Activated B cell treated with CpG ODN at 0.5 μM for 24 hours (primary cell): ENCODE measurements around the gene EIF6. TPM values are rescaled to one million over a fixed set of nuclear protein-coding genes. Genes with fewer than 3 reads are reported as not detected.

Experiments used
- ATAC-seq: fragments of 200-7000 bp; cut with Tn5 transposase; one replicate; pipeline ENCODE4 v1.10.0; 2021; ENCODE audit warnings: low read depth, mild to moderate bottlenecking, moderate library complexity
- CTCF ChIA-PET: fragments of 350-600 bp; sonication (Branson Sonifier 250); formaldehyde crosslinking; loops from one replicate; lab custom pipeline; 2021; ENCODE audit warnings: antibody characterized with exemption; lab: Charles Lee
- POLR2A ChIA-PET: fragments of 350-600 bp; sonication (Branson Sonifier 250); formaldehyde crosslinking; loops from one replicate; lab custom pipeline; 2021; ENCODE audit warnings: antibody characterized with exemption; lab: Charles Lee
- DNase-seq: peaks from one replicate; pipeline ENCODE4 v3.0.0; 2022
- H3K27ac Mint-ChIP-seq: one replicate; pipeline ENCODE4 v1.8.0; 2020; ENCODE audit warnings: mixed read lengths
- H3K27me3 Mint-ChIP-seq: one replicate; pipeline ENCODE4 v1.8.0; 2021; ENCODE audit warnings: mixed read lengths
- H3K36me3 Mint-ChIP-seq: one replicate; pipeline ENCODE4 v1.8.0; 2021; ENCODE audit warnings: low read depth, mixed read lengths
- H3K4me1 Mint-ChIP-seq: one replicate; pipeline ENCODE4 v1.8.0; 2021; ENCODE audit warnings: mixed read lengths
- H3K4me3 Mint-ChIP-seq: one replicate; pipeline ENCODE4 v1.8.0; 2020; ENCODE audit warnings: mild to moderate bottlenecking, mixed read lengths
- H3K9me3 Mint-ChIP-seq: one replicate; pipeline ENCODE4 v1.8.0; 2020; ENCODE audit warnings: mixed read lengths
- CTCF ChIP-seq: fragments of 200-600 bp; IDR thresholded peaks from one replicate; pipeline ENCODE4 v1.8.0; 2022; ENCODE audit warnings: antibody characterized with exemption, mild to moderate bottlenecking
- intact Hi-C: fragments of 100-400 bp; cut with micrococcal nuclease; formaldehyde crosslinking; loops from one replicate; pipeline ENCODE4 v1.15.1; 2024
- total RNA-seq: library from RNA; stranded (reverse); gene quantifications from 2 replicates; pipeline ENCODE4 v1.2.3, GENCODE V29; 2022

Gene EIF6
- total RNA-seq, 1 donor from 2014 or later: 137 TPM

- CTCF ChIA-PET: no interaction called here
Measured at GRCh38 chr20:35279533-35280174, 4.9 kb downstream of the EIF6 start.

GRCh38 chr20:35279040-35279439 lies 5.5 kb downstream of the EIF6 start:
- no peak for TF ChIP-seq CTCF
- intact Hi-C loops: loop anchor here (2.0 to 5.0 kb wide), 2 partner anchors 134 to 322 kb away; partner anchors contain the start of genes GSS and MYH7B
- Mint-ChIP-seq H3K27me3 (no peaks in the 10 kb centered on the region), H3K4me3 (no peak overlapping the region), H3K27ac (peak overlapping the region; percentile 72), H3K4me1 (peaks cover 40% of the 10 kb centered on the region), H3K36me3 (peaks cover 55% of the 10 kb centered on the region), H3K9me3 (no peaks in the 10 kb centered on the region)
- ATAC-seq (no peak), DNase-seq (no peak)
- ChIA-PET CTCF (no interaction called here), POLR2A (interaction anchor here (0.9 kb wide), 1 partner anchor 323 kb away, joined by 3 read pairs; the partner anchor contains the start of genes GSS and MYH7B)

More at GRCh38 chr20:35279533-35280174, 4.9 kb downstream of the EIF6 start:
- no peak for TF ChIP-seq CTCF
- Mint-ChIP-seq H3K27me3 (no peaks in the 10 kb centered on the region), H3K27ac (peak overlapping the region; percentile 72), H3K4me3 (no peak overlapping the region), H3K36me3 (peaks cover 58% of the 10 kb centered on the region), H3K9me3 (no peaks in the 10 kb centered on the region), H3K4me1 (peaks cover 41% of the 10 kb centered on the region)
- ATAC-seq (no peak), DNase-seq (no peak)
- POLR2A ChIA-PET: interaction anchor here (0.9 kb wide), 1 partner anchor 324 kb away, joined by 3 read pairs; the partner anchor contains the start of genes GSS and MYH7B
- intact Hi-C loops: loop anchor here (2.0 to 5.0 kb wide), 2 partner anchors 135 to 322 kb away; partner anchors contain the start of genes GSS and MYH7B

GRCh38 chr20:35277531-35278395 lies 6.8 kb downstream of the EIF6 start, which contains the start of gene MMP24OS:
TSS of gene MMP24OS (minus strand) at chr20:35278122. CDS start at chr20:35277929, 193 bp downstream.
- Mint-ChIP-seq H3K9me3 (no peaks in the 10 kb centered on the region), H3K4me1 (peaks cover 31% of the 10 kb centered on the region), H3K27ac (peak within 1 kb of the TSS; percentile 99), H3K36me3 (peaks cover 50% of the 10 kb centered on the region), H3K27me3 (no peaks in the 10 kb centered on the region), H3K4me3 (peak within 1 kb of the TSS; percentile 97)
- ATAC-seq: peak; percentile 90
- TF ChIP-seq CTCF: no peak
- DNase-seq: peak; percentile 85
- CTCF ChIA-PET: interaction anchor here (0.7 to 1.4 kb wide), 2 partner anchors 8 to 25 kb away, joined by 3 to 4 read pairs; no protein-coding TSS in a partner anchor
- POLR2A ChIA-PET: interaction anchor here (0.6 to 1.6 kb wide), 26 partner anchors 9 to 1285 kb away, joined by 3 to 13 read pairs (median 4); partner anchors contain the start of genes DYNLRB1, EDEM2, GSS and MMP24
- intact Hi-C loops: loop anchor here (1.0 to 5.0 kb wide), 5 partner anchors 133 to 401 kb away; partner anchors contain the start of genes ACSS2, GSS, MYH7B and TRPC4AP

- Mint-ChIP-seq H3K9me3 (no peaks in the 10 kb centered on the region), H3K27me3 (no peaks in the 10 kb centered on the region), H3K27ac (peak overlapping the region; percentile 99), H3K4me1 (peaks cover 27% of the 10 kb centered on the region), H3K4me3 (peak overlapping the region; percentile 97), H3K36me3 (peaks cover 45% of the 10 kb centered on the region)
- ATAC-seq (no peak), DNase-seq (no peak)
- no peak for TF ChIP-seq CTCF
- ChIA-PET POLR2A (interaction anchor here (0.6 to 1.6 kb wide), 7 partner anchors 14 to 677 kb away, joined by 3 to 13 read pairs (median 7); partner anchors contain the start of genes EDEM2, RBM39 and SCAND1), CTCF (interaction anchor here (1.4 kb wide), 1 partner anchor 8 kb away, joined by 4 read pairs; no protein-coding TSS in a partner anchor)
- intact Hi-C loops: loop anchor here (1.0 to 5.0 kb wide), 4 partner anchors 184 to 401 kb away; partner anchors contain the start of genes ACSS2, GSS, MYH7B and TRPC4AP
Measured at GRCh38 chr20:35277127-35277526, 7.4 kb downstream of the EIF6 start.
